PC-9 (cell line): ENCODE results near the gene SLC9C1. TPM values are rescaled to one million over a fixed set of nuclear protein-coding genes. Genes with fewer than 3 reads are reported as not detected.

Source experiments
- BruUV-seq: library from RNA; stranded (reverse); fragments of 400-500 nt; replicated peaks from 2 replicates; lab custom pipeline; 2021; lab: Mats Ljungman, UMichigan
- CTCF ChIA-PET: fragments of 300-600 bp; sonication (Branson Sonifier 250); formaldehyde crosslinking; loops from one replicate; lab custom pipeline; 2022; ENCODE audit warnings: antibody characterized with exemption; lab: Charles Lee
- POLR2A ChIA-PET: fragments of 300-600 bp; sonication (Branson Sonifier 250); formaldehyde crosslinking; loops from one replicate; lab custom pipeline; 2022; ENCODE audit warnings: antibody characterized with exemption; ENCODE audit not compliant: unreplicated experiment; lab: Charles Lee
- DNase-seq, 2 experiments: peaks; one replicate each; pipeline versions ENCODE4 v3.0.0 to v3.0.0-alpha.2; 2015 to 2022; ENCODE audit warnings: mixed read lengths in 1 of 2
- H2AFZ ChIP-seq: fragments of 200-600 bp; sonication (generic); 2 replicates; pipeline ENCODE4 v1.8.1; 2017; ENCODE audit warnings: antibody characterized with exemption
- H3F3A ChIP-seq: fragments of 200-600 bp; sonication (generic); 2 replicates; pipeline ENCODE4 v1.8.1; 2017; ENCODE audit warnings: antibody characterized with exemption, mild to moderate bottlenecking, low read depth; ENCODE audit not compliant: insufficient read depth
- H3K27ac ChIP-seq: fragments of 200-600 bp; sonication (generic); 2 replicates; pipeline ENCODE4 v1.6.1; 2016; ENCODE audit warnings: mixed run types
- H3K27me3 ChIP-seq: fragments of 200-600 bp; sonication (generic); 2 replicates; pipeline ENCODE4 v1.6.1; 2016; ENCODE audit warnings: low read depth, mixed run types; ENCODE audit not compliant: insufficient read depth
- H3K36me3 ChIP-seq: fragments of 200-600 bp; sonication (generic); 2 replicates; pipeline ENCODE4 v1.6.1; 2016; ENCODE audit warnings: low read depth, mixed run types
- H3K4me1 ChIP-seq: fragments of 200-600 bp; sonication (generic); replicated peaks from 2 replicates; pipeline ENCODE4 v1.6.1; 2016; ENCODE audit warnings: mixed run types; ENCODE audit not compliant: insufficient read depth
- H3K4me2 ChIP-seq: fragments of 200-600 bp; sonication (generic); 2 replicates; pipeline ENCODE4 v1.6.1; 2017; ENCODE audit warnings: mixed run types
- H3K4me3 ChIP-seq: fragments of 200-600 bp; sonication (generic); 2 replicates; pipeline ENCODE4 v1.6.1; 2016; ENCODE audit warnings: mixed run types
- H3K79me2 ChIP-seq: fragments of 200-600 bp; sonication (generic); 2 replicates; pipeline ENCODE4 v1.6.1; 2017; ENCODE audit warnings: low read depth, mixed run types
- H3K9me2 ChIP-seq: fragments of 200-600 bp; sonication (generic); 2 replicates; pipeline ENCODE4 v1.8.1; 2017; ENCODE audit warnings: mild to moderate bottlenecking; ENCODE audit not compliant: insufficient read depth
- H3K9me3 ChIP-seq: fragments of 200-600 bp; sonication (generic); 2 replicates; pipeline ENCODE4 v1.8.1; 2016; ENCODE audit warnings: low read depth; ENCODE audit not compliant: insufficient read depth
- H4K20me1 ChIP-seq: fragments of 200-600 bp; sonication (generic); 2 replicates; pipeline ENCODE4 v1.8.1; 2017; ENCODE audit not compliant: insufficient read depth
- CTCF ChIP-seq: fragments of 200-600 bp; sonication (generic); conservative IDR thresholded peaks from 2 replicates; pipeline ENCODE4 v1.6.1; 2017; ENCODE audit warnings: mixed run types, antibody characterized with exemption, mild to moderate bottlenecking, moderate library complexity
- EZH2 ChIP-seq: fragments of 200-600 bp; sonication (generic); IDR thresholded peaks from 2 replicates; pipeline ENCODE4 v1.8.0; 2017; ENCODE audit warnings: antibody characterized with exemption, low read depth
- intact Hi-C: fragments of 100-400 bp; cut with micrococcal nuclease; formaldehyde crosslinking; loops from one replicate; pipeline ENCODE4 v1.10.0; 2022; ENCODE audit not compliant: unreplicated experiment
- total RNA-seq: library from RNA; stranded (reverse); gene quantifications from 2 replicates; pipeline ENCODE4 v1.2.3, GENCODE V29; 2021

The SLC9C1 gene
- total RNA-seq, 1 experiment from 2014 or later, result not detected

GRCh38 chr3:112175037-112175436 is 119.0 kb downstream of the SLC9C1 start:
- no peak overlapping the region for H2AFZ ChIP-seq
- no peaks in the 10 kb centered on the region for H3K9me3 ChIP-seq
- ChIA-PET POLR2A (no interaction called here), CTCF (no interaction called here)
- no peaks in the 10 kb centered on the region for H3K4me1 ChIP-seq
- TF ChIP-seq EZH2, result no peak
- TF ChIP-seq CTCF, result no peak
- DNase-seq, result no peak
- H3K79me2 ChIP-seq, result no peaks in the 10 kb centered on the region
- H3K36me3 ChIP-seq, result no peaks in the 10 kb centered on the region
- no TSS peak for BruUV-seq
- H3K4me3 ChIP-seq, result no peak overlapping the region
- H3K27me3 ChIP-seq, result 0 out of 2 replicates have a peak, but pooled peaks cover 10% of the 10 kb centered on the region
- H4K20me1 ChIP-seq, result no peaks in the 10 kb centered on the region
- intact Hi-C loops, result no loop called here
- no peaks in the 10 kb centered on the region for H3F3A ChIP-seq
- no peak overlapping the region for H3K4me2 ChIP-seq
- no peaks in the 10 kb centered on the region for H3K9me2 ChIP-seq
- H3K27ac ChIP-seq, result no peak overlapping the region

GRCh38 chr3:112171144-112171543 is 122.9 kb downstream of the SLC9C1 start:
- no peak for DNase-seq
- Histone ChIP-seq H4K20me1 (no peaks in the 10 kb centered on the region), H3K79me2 (no peaks in the 10 kb centered on the region), H3K27ac (no peak overlapping the region), H3K27me3 (0 out of 2 replicates have a peak, but pooled peaks cover 10% of the 10 kb centered on the region), H3K36me3 (no peaks in the 10 kb centered on the region), H3K4me3 (no peak overlapping the region), H3K9me3 (no peaks in the 10 kb centered on the region), H3K4me1 (no peaks in the 10 kb centered on the region), H3K9me2 (no peaks in the 10 kb centered on the region), H3K4me2 (no peak overlapping the region), H3F3A (no peaks in the 10 kb centered on the region), H2AFZ (no peak overlapping the region)
- CTCF ChIA-PET, result no interaction called here
- no TSS peak for BruUV-seq
- TF ChIP-seq CTCF, result no peak
- TF ChIP-seq EZH2, result no peak
- POLR2A ChIA-PET, result no interaction called here
- intact Hi-C loops, result no loop called here

GRCh38 chr3:112170046-112170445 is 124.0 kb downstream of the SLC9C1 start:
- no peak overlapping the region for H2AFZ ChIP-seq
- H3K4me2 ChIP-seq, result no peak overlapping the region
- H3K79me2 ChIP-seq, result no peaks in the 10 kb centered on the region
- POLR2A ChIA-PET, result no interaction called here
- no peaks in the 10 kb centered on the region for H3F3A ChIP-seq
- DNase-seq, result no peak
- no peak for TF ChIP-seq EZH2
- no peak for TF ChIP-seq CTCF
- H3K9me3 ChIP-seq, result no peaks in the 10 kb centered on the region
- H3K36me3 ChIP-seq, result no peaks in the 10 kb centered on the region
- H3K9me2 ChIP-seq, result no peaks in the 10 kb centered on the region
- H3K27ac ChIP-seq, result no peak overlapping the region
- no TSS peak for BruUV-seq
- no peaks in the 10 kb centered on the region for H3K4me1 ChIP-seq
- 0 out of 2 replicates have a peak, but pooled peaks cover 6% of the 10 kb centered on the region for H3K27me3 ChIP-seq
- CTCF ChIA-PET, result no interaction called here
- H3K4me3 ChIP-seq, result no peak overlapping the region
- no peaks in the 10 kb centered on the region for H4K20me1 ChIP-seq
- intact Hi-C loops, result no loop called here
